HG02759 (cell line): ENCODE results near the gene EPHB1.
"Not testable (repeated sequence)": the region's sequence is repeated elsewhere in the genome, so short reads cannot be mapped to it uniquely, and the experiment has no call there.

Source experiments
- ATAC-seq: cut with Tn5 transposase; IDR thresholded peaks from one replicate; pipeline ENCODE4 v1.9.1; 2021; ENCODE audit warnings: mild to moderate bottlenecking, moderate library complexity; ENCODE audit not compliant: unreplicated experiment

Gene EPHB1

DNA sequence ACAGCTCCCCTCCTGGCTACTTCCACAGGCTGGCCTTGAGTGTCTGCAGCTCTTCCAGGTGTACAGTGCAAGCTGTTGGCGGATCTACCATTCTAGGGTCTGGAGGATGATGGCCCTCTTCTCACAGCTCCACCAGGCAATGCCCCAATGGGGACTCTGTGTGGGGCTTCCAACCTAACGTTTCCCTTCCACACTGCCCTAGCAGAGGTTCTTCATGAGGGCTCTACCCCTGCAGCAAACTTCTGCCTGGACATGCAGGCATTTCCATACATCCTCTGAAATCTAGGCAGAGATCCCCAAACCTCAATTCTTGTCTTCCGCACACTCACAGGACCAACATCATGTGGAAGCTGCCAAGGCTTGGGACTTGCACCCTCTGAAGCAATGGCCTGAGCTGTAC lies 438.4 kb downstream of the EPHB1 start:
- ATAC-seq: not testable (repeated sequence)

DNA sequence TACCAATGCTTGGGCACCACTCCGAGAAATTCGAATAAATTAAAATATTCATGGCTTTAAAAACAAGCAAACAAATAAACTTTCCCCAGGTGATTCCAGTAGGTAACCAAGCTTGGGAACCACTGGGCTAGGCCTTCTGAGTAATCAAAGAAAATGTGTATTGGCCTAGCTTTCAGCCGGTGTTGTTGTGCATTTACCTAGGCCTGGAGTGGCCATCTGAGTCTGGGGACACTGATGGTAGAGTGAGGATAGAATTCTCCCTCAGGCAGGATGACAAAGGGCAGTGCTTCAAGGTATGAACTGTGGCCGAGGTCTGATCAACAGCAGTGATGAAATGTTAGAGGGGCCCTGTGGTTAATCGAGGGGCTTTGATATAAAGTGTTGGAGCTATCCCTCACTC lies 440.5 kb downstream of the EPHB1 start:
- ATAC-seq: no peak

DNA sequence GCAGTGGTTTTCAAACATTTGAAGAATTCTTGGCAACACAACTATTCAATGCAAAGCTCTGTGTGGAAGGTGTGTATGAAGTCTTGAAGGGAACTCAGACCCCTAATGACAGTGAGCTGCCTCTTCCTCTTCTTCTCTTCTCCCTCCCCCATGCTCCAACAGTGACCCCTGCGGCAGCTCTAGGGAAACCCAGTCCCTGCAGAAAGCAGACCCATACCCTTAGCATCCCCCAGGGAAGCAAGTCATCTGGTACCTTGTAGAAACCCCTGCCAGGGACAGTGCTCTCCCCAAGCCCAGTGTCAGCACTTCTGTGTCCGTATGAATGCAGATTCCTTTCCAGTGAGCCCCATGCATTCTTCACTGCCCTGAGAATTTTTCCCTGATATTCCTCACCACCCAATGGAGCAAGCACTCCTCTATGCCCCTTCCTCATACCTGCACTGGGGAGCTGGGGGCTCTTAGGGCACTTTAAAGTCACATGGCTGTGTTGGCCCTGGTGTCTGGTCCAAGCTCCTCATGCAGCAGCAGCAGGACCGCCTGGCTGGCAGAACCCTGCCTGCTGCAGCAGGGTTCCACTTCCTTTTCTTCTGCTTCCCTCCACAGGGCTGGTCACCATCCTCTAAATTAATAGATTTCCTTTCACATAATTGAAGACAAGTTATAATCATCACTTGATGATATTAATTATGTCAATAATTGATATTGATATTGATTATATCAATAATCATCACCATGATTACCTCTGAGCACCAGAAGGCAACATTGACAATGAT lies 442.5 kb downstream of the EPHB1 start:
- no peak for ATAC-seq

DNA sequence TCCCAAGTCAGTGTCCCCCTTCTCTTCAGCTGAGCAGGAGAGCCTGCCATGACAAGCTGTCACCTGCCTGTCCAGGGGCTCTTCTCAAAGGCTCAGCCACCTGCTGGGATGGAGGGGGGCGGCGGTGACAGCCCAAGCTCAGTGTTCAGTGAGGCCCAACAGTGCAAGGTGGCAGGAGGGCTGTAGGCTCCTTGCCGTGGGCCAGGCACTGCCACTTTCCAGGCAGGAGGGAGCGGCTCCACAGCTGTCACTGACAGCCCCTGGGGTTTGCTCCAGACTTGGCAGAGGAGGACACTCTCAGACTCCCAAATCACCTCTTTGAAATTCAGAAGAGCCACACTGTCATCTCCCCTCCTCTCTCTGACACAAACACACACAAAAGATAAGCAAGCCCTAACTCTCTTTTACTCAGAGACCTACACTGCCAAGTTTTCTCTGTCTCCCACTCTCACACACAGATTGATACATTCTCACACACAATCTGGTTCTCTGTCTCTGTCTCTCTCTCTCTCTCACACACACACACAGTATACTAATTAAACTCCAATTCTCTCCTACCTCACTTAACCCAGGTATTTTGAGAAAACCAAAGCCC lies 443.3 kb downstream of the EPHB1 start:
- no peak for ATAC-seq

DNA sequence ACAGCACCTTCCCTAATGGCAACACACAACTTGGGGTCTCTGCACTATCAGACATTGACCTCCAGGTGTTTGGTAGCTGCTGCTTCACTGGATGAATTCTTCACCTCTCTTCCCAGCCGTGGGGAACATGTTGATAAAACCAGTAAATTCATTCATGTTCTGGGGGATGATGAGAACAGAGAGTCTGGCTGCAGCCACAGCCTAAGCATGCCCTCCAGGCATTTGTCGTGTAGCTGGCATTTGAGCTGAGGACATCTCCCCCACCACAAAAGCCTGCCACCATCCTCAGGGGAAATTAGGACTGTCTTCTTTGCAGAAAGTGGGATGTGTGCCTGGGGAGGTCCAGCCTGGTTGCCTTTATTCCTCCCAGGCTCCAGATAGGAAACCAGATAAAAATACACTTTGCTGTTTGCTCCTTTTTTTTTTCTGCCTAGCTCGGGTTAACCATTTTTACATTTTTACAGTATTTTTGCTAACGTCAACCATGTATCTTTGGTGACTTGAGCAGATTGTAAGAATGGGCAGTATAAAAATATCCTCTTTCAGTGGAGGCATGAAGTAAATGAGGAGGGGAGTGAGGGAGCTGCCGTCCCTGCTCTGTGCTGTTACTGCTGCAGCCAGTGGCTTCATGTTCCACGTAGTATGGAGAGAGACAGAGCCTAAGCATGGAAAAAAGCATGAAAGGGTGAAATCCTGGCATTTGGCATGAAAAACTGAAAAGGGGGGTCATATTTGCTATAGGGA lies 444.0 kb downstream of the EPHB1 start:
- ATAC-seq: no peak

DNA sequence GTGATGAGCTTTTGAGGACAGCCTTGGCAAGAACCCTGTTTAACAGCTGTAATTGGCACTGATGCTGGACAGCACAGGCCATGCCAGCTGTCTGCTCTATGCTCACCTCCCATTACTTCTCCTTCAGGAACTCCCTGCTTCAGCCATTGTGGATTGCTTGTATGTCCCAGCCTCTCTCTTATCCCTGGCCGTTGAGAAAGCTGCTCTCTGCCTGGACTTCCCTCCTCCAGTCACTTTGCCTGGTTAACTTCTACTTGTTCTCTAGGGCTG lies 444.5 kb downstream of the EPHB1 start:
- no peak for ATAC-seq

DNA sequence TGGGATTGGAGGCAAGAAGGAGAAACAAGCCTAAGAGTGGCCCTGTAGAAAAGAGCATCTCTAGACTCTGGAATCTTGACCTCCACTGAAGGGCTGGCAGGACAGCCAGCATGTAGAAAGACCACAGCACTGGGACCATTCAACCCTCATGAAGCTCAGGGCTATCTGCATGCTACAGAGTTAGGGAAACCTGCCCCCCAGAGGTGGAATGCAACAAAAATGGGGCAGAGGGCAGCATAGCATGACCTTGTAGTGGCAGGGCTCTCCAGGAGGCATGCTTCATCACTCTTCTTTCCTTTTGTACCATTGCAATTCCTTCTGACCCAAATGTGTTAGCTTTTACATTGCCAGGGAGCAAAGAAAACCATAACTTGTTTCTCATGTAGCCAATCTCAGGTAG lies 445.4 kb downstream of the EPHB1 start:
- ATAC-seq: peak; percentile 82

DNA sequence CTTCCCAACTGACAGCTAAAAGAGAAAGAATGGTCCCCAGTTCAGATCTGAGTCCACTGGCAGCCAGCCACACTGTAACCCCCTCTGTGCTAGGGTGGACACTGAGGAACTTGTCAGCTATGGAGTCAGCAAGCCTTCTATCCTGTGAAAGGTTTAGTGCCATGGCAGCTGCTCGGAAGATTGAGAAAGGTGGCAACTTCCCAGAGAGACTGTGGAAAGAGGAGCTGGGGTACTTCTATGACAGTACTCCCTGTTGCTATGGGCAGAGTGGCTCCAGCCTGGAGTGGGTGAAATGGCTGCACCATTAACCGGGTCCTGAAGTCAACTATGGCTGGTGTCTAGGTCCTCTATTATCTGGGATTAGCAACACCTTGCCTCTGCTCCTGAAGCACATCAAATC lies 447.2 kb downstream of the EPHB1 start:
- no peak for ATAC-seq

DNA sequence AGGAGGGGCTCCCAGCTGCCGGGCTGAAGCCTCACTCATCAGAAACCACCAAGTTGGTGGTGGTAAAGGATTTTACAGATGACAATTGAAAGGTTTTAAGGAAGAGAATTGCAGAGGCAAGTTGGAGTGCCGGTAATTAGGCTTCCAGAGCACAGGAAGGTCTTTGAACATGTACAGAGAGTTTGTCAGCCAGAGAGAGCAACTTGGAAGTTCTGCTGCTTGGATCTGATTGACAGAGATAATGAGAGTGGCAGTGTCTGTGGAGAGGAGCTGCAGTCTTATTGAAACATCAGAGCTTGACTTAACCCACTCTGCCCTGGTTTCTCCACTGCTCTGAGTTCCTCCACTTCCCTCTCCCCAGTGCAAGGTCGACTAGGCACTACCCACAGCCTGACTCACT lies 448.6 kb downstream of the EPHB1 start:
- ATAC-seq: no peak

DNA sequence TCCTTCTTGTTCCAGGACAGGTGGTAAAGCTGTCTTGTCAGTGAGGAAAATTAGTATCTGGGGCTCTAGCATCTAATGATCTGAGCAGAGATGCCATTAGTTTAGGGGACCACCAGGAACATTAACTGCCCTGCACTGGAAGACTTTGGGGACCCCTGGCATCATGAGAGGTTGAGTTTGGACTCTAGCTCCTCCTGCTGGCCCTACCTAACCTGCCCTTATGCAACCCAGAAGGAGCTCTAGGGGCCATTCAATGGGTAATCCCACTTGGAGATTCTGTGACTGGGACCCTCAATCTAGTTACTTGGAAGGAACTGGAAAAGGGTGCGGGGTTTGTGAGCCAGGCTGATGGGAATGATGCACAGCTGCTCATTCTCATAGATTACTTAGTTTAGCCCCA lies 451.0 kb downstream of the EPHB1 start:
- no peak for ATAC-seq

DNA sequence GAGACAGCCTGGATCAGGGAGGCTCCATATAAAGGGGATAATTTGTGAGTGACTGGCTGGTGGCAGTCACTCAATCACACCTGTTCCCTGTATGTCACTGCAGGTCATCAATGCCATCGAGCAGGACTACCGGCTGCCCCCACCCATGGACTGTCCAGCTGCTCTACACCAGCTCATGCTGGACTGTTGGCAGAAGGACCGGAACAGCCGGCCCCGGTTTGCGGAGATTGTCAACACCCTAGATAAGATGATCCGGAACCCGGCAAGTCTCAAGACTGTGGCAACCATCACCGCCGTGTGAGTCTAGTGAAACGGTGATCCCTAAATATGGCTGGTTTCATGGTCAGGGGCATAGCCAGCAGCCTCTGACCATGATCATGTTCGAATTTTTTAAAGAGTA lies 453.2 kb downstream of the EPHB1 start:
- no peak for ATAC-seq

DNA sequence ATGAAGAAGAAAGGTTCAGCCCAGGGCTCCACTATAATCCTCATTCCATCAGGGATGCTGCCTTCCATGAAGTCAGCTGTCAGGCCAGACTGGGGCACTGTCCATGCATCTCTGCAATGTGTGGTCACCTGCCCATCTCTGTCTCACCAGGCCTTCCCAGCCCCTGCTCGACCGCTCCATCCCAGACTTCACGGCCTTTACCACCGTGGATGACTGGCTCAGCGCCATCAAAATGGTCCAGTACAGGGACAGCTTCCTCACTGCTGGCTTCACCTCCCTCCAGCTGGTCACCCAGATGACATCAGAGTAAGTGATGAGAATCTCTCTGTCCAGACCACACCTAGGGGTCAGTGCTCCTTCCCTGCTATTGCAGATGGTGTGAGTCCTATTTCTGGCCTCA lies 454.1 kb downstream of the EPHB1 start:
- no peak for ATAC-seq

DNA sequence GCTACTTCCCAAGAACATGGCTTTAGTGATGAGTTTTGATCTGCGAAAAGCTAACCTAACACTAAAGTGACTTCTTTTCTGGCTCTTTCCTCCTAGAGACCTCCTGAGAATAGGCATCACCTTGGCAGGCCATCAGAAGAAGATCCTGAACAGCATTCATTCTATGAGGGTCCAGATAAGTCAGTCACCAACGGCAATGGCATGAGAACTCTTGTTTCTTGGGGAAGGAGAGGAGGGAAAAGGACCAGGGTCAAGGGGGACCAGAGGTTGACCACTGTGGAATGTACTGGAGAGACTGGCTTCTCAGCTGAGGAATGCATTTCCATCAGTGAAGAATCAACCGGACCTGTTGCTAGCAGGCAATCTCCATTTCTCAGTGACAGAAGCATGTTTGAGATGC lies 463.9 kb downstream of the EPHB1 start:
- ATAC-seq: no peak

DNA sequence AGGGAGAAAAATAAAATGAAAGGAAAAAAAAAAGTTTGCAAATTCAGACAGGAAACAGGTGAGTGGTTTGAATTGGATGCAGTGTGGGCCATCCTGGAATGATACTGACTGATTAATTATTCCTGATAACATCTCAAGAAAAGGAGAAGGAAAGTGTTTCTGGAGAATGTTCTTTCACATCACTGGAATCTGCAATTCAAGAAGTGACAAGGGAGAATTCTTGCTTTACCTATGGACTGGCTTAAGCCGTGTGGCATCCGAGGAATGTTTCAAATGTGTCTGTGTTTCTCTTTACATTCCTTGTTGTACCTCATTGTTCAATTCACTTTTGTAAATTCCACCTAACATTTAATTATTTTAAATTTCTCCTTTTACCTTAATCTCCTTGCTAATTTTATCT lies 465.0 kb downstream of the EPHB1 start:
- no peak for ATAC-seq

DNA sequence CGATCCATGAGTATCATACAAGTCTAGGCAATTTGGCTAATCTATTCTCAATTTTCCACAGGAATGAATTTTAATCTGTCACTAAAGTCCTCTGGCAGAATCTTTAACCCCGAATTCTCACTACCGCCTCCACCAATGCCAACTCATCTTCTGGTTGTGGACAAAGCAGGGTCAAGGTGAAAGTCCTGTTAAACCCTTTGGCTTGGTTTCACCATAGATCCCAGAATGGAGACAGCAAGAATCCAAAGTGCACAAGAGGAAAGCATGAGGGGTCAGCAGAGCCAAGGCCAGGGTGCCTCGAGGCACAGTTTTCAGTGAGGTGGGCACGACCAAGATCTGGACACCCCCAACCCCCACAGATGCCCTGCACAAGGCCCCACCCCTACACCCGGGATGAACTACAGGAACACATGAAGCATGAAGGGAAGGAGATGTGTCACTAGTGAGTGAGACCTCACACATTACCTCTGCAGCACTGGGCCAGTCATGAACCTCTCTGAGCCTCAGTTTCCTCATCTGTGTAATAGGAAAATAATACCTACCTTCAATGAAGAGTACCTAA lies 466.2 kb downstream of the EPHB1 start:
- ATAC-seq: no peak

DNA sequence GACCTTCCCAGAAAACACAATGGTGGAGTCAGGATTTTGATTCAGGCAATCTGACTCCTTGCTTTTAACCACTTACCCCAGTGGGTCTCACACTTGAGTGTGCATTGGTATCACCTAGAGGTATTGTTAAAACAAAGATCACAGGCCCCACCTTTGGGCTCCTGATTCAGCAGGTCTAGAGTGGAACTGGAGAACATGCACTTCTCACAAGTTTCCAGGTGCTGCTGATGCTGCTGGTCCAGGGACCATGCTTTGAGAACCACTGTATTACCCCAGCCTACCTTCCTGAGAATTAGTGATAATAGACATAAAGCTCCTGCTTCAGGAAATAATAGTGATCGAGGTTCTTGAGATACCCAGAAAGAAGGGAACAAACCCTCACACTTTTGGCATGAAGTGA lies 466.9 kb downstream of the EPHB1 start:
- ATAC-seq: no peak

DNA sequence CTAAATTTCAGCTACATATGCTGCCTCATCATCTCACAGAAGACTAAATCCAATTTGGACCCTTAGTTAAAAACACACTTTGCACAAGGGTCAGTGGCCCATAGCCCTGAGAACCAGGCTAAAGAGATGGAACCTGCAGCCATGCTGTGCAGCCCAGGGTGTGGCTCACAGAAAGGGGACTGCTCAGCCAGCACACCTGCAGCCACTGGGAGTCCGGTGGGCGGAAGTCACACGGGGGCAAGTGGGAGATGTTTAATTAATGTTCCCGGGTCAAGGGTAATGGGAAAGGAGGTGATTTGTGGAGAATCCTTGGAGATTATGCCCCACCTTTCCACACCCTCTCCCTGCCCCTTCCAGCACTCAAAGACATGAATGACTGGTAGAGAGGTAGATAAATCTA lies 467.4 kb downstream of the EPHB1 start:
- no peak for ATAC-seq

DNA sequence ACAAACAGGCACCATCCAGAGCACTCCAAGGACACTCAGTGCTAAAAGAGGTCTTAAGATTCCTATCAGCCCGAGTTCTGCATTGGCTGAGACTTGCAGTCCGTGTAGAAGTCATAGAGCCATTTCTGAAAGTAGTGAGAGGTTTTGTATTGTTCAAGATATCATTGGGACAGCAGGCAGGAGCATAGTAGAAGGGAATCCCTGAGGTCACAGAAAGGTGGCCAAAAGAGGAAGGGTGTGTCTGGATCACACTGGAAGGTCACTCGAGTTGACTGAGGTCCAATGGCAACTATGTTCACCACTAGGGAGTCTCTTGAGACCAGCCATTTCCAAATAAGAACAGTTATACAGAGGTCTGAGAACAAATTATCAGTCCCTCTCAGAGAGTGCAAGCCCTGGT lies 468.3 kb downstream of the EPHB1 start:
- ATAC-seq: no peak

DNA sequence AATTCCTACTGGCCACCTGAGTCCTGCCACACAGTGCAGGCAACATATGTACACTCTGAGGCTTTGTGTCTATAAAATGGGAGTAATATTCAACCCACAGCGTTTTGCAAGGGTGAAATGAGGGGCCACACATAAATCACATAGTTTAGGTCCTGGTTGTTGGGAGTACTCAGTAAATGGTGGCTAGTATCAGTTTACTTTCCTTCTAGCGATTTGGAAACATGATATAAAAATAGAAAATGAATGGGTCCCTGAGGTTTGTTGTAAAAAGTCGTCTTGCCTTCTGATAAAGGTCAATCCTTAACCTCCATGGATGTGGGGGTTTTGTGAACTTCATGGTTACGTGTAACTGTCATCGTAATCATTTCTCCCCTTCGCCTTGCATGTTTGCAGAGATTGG lies 472.4 kb downstream of the EPHB1 start:
- ATAC-seq: no peak

DNA sequence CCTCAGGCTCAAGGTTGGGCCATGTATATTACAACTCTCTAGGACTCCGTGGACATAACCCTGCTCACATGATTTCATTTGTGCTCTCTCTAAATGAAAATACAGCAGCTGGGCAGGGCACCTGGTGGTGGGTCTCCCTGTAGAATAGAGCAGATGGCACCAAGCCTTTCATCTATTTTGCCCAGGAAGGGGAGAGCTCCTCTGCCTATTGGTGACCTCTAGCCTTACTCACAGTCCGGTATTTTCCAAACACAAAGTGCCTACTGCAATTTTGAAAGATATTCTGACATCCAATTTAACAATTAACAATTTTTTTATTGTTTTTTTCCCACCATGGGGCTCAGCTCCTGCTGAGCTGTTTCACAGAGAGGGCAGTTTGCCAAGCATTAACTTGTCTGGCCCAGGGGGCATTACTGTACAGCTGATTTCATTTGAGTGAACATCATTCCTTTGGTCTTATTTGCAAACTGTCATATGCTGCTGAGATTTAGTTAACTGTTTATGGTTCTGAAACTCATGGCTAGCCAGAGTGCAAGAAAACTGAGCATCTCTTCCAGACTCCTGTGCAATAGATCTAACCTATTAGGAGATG lies 474.0 kb downstream of the EPHB1 start:
- no peak for ATAC-seq

DNA sequence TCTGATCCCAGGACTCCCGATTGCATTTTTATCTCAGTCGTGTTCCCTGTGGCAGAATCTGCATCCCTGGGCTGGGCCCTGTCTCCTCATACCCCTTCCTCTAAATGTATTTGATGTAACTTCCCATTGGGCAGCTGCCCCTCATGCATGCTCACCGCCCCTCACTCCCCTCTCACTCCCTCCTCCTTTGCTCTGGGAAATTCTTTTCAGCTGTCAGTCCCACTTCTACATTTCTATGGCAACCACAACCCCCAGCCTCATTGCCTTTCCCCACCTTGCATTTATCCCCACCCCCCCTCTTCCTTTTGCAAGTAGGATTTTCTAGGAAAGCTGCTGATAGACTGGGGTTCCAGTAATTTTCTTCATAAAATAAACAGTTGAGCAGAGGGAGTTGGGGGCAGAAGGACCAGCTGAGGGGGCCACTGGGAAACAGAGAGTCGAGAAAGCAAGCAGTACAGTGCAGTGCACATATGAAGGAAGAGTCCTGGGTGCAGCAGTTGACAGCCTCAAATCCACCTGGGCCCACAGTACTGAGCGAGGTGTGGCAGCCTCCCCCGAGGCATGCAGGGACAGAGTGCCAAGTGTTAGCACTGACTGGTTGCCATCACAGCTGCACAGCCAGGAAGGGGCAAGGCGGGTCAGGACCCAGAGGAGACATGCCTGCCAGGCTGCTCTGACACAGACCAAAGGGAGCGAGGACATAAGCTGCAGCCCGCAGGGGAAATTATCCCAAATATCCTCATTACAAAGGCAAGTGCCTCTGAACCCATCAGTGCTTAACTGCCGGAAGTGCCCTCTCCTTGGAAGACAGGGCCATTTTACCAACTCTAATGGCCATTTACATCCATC lies 476.3 kb downstream of the EPHB1 start:
- no peak for ATAC-seq
